ENCODE measurements around the gene NBEA.

The NBEA gene

DNA sequence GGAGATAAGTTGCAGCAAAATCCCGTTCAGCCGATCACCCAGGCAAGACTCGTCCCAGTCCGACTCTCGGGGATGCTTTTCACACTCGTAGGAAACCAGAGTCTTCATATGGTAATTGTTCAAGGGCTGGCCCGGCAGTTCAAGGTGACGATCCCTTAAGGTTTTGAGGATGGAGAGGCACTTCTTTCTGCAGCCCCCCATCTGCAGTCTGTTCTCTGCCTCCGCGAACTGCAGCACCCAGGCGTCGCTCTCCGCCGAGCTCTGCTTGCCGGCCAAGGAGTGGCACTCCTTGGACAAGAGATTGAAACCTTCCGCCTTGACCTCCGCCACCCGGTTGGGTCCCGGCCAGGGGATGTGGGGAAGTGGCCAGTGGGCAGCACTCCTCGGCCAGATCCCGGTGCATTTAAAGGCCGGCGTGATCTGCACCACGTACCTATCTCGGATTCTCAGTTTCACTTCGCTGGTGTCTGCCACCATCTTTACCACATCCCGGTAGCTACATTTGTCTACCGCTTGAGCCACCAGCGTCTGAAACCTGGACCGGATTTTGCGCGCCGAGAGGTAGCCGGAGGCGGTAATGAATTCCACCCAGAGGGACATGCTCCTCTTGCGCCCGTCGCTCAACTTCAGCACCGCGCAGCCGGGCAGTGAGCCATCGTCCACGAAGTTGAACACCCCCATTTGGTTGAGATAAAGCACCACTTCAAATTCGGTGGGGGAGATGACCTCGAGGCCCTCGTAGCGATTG is 533.3 kb downstream of the NBEA start:
- no peak overlapping the region for H3K4me3 ChIP-seq (ENCODE audit: low read depth, low read length)
- TF ChIP-seq, protein P1, sequence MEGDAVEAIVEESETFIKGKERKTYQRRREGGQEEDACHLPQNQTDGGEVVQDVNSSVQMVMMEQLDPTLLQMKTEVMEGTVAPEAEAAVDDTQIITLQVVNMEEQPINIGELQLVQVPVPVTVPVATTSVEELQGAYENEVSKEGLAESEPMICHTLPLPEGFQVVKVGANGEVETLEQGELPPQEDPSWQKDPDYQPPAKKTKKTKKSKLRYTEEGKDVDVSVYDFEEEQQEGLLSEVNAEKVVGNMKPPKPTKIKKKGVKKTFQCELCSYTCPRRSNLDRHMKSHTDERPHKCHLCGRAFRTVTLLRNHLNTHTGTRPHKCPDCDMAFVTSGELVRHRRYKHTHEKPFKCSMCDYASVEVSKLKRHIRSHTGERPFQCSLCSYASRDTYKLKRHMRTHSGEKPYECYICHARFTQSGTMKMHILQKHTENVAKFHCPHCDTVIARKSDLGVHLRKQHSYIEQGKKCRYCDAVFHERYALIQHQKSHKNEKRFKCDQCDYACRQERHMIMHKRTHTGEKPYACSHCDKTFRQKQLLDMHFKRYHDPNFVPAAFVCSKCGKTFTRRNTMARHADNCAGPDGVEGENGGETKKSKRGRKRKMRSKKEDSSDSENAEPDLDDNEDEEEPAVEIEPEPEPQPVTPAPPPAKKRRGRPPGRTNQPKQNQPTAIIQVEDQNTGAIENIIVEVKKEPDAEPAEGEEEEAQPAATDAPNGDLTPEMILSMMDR (IDR thresholded peaks at IDR 0.05; ENCODE audit: low read depth, low read length, missing control alignments) = no peak
- no peak for DNase-seq (ENCODE audit: low read depth)

DNA sequence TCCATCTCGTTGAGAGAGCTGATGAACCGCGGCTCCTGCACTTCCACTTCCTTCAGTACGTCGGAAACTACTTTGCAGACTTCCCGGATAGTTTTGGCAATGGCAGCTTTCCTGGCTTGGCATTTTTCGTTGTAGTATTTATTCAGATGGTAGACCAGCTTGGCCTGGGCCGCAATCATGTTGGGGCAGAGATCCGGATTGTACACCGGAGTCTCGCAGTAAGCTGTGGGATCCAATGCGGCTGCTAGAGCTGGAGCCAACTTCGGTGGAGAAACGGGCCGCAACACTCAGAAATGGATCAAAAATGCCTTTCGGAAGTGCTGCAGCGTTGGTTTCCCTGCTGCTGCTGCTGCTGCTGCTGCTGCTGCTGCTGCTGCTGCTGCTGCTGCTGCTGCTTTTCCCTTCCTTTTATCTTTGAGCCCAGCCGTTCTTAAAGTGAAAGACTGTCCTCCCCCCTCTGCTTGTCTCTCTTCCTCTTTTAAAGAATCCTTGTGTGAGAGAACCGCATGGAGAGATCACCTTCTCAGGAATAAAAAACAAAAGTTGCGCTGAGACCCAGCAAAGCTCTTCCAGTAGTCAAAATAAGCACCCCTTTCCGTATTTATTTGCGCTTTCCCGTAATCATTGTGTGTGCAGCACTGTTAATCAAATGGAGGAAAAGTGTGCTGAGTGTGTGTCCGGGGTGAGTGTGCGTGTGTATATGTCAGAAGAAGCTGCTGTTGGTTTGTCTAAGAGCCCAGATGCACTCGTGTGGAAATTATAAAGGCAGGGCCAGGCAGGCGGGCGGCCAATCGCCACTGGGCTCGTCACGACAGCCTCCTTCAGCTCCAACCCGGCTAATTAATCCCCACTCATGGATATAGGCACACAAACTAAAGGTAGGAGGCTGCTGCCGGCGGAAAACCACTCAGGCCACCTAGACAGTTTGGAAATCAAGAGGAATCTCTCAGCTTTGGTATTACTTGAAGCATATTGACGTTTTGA is 534.2 kb downstream of the NBEA start, which contains the start of gene MAB21L1:
Gene MAB21L1, minus strand, starts transcription at position 730 of the 984 bp plus-strand sequence. Its CDS starts 551 bp downstream, at position 179.
- no peak for DNase-seq (ENCODE audit: low read depth)
- H3K4me3 ChIP-seq (ENCODE audit: low read depth, low read length) = no peak within 1 kb of the TSS
- TF ChIP-seq, protein P1 (IDR thresholded peaks at IDR 0.05; ENCODE audit: low read depth, low read length, missing control alignments) = no peak

DNA sequence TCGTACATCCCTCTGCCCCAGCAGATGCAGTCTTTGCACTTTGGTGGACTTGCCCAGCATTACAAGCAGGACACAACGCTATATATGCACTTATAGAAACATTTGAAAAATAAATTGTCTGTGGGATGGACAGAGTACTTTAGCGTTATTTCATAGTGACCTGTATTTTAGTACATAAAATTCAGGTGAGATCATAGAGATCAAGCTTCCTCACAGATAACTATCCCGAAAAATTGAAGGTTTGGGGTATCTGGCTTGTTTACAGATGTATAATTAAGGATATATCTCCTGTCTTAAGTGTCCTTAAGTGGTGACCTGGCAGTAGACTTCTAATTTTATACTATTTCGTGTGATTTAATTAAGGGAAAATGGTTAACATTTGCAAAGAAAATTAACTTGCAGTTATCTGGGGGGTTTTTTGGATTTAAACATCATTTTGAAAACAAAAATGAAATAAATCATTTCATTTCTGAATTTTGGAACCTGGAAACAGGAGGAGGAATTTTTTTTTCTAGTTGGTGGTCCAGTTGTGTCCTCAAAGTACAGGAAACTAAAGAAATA is 535.4 kb downstream of the NBEA start:
- no peak for DNase-seq (ENCODE audit: low read depth)
- TF ChIP-seq, protein P1 (IDR thresholded peaks at IDR 0.05; ENCODE audit: low read depth, low read length, missing control alignments) = no peak
- H3K4me3 ChIP-seq (ENCODE audit: low read depth, low read length) = no peak overlapping the region

DNA sequence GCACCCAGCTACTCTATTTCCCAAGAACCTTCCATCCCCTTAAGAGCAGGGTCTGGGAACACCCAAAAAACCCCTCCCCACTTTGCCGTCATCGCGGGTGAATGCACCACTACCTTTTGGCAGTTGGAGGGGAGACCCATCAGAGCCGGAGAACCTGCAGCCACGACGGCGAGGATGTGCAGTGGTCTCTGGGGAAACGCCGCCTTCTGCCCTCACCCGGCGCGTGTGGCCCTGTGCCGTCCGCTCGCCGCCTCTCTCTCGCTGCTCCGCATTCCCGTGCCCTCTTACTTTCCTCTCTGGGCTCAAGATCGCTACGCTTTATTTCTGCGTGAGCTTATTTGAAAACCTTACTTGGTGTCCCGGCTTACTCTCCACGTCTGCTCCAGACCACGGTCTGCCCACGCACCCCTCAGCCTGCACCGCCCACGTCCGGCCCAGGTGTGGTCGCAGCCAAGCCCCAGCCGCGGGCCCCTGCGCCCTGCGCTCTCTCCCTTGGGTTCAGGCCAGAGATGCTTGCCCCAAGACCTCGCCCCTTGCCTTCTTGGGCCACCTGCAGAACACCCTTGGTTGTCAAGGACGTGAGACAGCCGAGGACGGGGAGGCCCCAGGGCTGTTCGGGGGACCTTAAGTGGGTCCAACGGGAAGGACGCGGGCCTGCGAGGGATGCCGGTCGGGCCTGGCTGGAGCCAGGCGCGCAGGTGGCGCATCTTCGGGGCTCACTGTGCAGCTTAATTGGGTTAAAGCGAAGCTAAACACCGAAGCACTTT is 536.4 kb downstream of the NBEA start:
- DNase-seq (ENCODE audit: low read depth) = no peak
- TF ChIP-seq, protein P1 (IDR thresholded peaks at IDR 0.05; ENCODE audit: low read depth, low read length, missing control alignments) = no peak
- no peak overlapping the region for H3K4me3 ChIP-seq (ENCODE audit: low read depth, low read length)

DNA sequence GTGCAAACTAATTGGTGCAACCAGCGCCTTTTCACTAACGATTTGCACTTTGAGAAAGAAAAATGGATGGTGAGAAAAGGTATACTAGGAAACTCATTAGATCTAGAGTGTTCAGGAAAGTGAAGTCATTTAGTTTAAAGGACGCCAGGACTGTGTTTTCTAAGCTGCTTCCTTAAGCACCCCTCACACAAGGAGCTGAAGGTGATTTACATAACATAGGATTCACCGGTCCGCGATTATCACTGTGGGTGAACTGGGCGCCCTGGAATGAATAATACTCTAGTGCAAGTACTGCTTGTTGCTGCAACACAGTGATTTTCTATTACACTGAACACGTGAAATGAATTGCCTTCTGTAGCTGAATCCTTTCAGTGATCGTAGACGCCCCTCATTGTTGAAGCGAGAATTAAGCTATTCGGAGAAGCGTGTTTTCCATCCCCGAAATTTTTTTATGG is 537.0 kb downstream of the NBEA start:
- no peak for DNase-seq (ENCODE audit: low read depth)
- TF ChIP-seq, protein P1 (IDR thresholded peaks at IDR 0.05; ENCODE audit: low read depth, low read length, missing control alignments) = no peak
- no peak overlapping the region for H3K4me3 ChIP-seq (ENCODE audit: low read depth, low read length)

DNA sequence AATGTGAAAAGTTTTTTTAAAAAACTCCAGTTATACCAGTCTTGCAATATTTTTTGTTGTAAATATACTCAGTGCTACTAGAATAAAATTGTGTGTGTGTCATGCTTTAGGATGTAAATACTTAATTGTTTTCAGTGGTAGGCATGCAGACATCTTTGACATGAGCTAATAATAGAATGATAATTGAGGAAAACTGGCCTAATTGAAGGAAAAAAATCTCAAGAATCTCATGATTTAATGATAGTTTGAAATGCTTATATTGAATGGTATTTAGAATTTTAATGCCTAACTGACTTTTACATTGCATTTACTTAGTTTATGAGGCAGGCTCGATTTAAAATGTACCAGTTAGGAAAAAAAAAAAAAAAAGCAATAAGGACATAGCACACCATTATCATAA is 537.6 kb downstream of the NBEA start:
- TF ChIP-seq, protein P1 (IDR thresholded peaks at IDR 0.05; ENCODE audit: low read depth, low read length, missing control alignments) = no peak
- H3K4me3 ChIP-seq (ENCODE audit: low read depth, low read length) = no peak overlapping the region
- no peak for DNase-seq (ENCODE audit: low read depth)
